ENCODE measurements around the gene CEP57L1.
"Not testable (repeated sequence)": the region's sequence is repeated elsewhere in the genome, so short reads cannot be mapped to it uniquely, and the experiment has no call there.

CEP57L1 gene

DNA sequence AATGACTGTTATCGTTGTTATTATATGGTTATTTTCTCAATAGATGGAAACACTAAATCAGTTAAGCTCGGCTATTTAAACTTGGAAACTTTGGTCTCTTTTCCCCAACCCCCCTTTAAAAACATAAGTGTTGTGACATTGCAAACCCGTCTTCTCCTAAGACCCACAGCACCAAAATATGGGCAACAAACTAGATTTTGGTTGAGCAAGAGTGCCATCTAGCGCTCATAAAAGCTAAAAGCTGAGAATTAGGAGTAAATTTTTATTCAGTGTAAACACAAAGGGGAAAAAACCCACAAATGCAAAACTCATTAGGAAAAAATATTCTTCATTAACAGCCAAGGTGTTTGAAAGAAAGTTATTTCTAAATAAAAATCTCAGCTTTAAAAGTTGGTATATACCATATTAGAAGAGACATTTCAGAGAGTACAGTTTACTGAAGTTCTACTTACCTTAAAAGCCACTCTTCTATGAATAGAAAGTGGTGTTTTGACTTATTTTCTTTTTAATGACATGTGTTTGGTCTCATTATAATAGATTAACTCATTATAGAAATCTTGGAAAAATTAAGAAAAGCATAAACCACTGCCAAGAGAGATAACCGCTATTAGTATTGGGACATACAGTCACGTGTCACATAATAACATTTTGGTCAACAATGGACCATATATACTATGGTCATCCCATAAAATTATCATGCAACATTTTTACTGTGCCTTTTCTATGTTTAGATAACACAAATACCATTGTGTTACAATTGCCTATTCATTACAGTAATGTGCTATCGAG is 21.8 kb upstream of the CEP57L1 start:
- peak; percentile 72 for DNase-seq (ENCODE audit: low spot score)

DNA sequence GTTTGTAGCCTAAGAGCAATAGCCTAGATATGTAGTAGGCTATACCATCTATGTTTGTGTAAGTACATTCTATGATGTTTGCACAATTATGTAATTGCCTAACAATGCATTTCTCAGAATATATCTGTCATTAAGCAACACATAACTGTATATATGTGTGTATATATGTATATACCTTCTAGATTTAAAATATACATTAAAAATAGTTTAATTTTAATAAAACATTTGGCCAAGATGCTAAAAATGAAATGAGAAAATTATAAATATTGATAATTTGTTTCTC is 21.2 kb upstream of the CEP57L1 start:
- no peak for DNase-seq (ENCODE audit: low spot score)

DNA sequence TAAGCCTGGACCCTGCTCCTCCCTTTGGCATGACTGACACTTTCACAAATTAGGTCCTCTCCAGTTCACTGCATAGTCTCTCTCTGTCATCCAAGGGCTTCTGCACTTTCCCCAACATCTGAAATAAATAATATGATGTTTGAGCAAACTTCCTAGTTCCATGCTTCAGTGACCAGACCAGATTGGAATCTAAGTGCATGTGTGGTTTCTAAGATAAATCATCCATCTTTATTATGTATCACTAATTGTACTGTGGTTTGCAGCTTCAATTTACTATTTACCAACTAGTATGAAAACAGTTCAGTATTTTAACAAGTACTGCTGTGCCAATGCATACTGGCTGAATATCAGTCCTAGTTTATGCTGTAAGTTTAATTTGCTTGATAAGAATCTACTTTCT is 19.4 kb upstream of the CEP57L1 start:
- DNase-seq (ENCODE audit: low spot score) = no peak

GRCh38 chr6:109076377-109076776 is 18.9 kb upstream of the CEP57L1 start:
- DNase-seq (ENCODE audit: low spot score) = no peak

GRCh38 chr6:109079981-109080380 is 15.3 kb upstream of the CEP57L1 start:
- no peak for DNase-seq (ENCODE audit: low spot score)

- DNase-seq (ENCODE audit: low spot score) = no peak
Measured at GRCh38 chr6:109081026-109081425, 14.3 kb upstream of the CEP57L1 start.

DNA sequence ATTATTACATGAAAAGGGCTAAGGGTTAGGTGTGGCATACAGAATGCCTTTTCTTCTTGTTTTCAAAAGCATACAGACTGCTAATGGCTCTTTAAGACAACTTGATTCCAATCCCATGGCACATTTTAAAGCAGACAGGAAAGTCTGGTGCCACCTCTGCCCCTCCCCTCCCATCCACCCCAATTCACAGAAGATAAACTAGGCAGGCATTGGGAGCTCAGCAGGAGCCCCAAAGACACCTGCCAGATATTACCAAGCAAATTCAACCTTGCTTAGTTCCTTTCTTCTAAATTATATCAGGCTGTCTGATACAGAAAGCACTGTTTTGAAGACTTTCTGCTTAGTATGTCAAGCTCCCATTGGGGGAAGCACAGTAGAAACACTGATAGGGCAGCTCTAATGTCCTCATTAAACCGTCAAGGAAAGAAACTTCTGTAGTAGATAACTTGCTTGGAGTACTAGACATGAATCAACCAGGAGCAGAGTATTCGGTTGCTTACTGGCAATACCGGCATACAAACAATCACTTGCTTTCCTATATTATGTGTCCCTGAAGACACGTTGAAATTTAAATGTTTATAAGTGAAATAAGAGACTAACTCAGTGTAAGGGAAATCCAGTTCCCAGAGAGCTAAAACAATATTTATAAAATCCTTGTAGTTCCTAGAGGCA is 13.7 kb upstream of the CEP57L1 start:
- DNase-seq (ENCODE audit: low spot score) = no peak

- no peak for DNase-seq (ENCODE audit: low spot score)
Measured at GRCh38 chr6:109082188-109082577, 13.1 kb upstream of the CEP57L1 start.

DNA sequence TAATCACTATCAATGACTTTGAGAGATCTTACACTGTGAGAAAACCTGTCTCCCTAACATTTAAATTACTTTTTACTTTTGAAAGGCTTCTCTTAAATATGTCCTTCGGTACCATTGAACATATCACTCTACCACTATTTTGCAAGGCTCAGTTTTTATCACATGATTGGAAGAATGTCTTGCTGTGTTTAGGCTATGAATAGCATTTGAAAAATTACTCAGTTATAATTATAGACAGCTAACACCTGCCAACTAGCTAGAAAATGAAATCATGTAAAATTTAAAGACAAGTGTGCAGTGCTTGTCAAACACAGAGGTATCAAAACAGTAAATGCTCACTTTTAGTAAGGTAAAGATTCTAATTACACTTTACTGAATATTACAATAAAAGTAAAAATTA is 11.7 kb upstream of the CEP57L1 start:
- DNase-seq (ENCODE audit: low spot score) = no peak

DNA sequence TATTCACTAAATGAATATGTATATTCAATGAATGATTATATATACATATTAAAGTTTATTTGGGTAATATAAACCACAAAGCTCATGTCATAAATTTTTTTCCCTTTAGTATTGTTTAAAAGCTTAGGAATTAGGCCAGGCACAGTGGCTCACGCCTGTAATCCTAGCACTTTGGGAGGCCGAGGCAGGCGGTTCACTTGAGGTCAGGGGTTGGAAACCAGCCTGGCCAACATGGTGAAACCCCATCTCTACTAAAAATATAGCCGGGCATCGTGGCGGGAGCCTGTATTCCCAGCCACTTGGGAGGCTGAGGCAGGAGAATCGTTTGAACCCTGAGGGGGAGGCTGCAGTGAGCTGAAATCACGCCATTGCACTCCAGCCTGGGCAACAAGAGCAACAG is 11.2 kb upstream of the CEP57L1 start:
- not testable (repeated sequence) for DNase-seq (ENCODE audit: low spot score)

DNA sequence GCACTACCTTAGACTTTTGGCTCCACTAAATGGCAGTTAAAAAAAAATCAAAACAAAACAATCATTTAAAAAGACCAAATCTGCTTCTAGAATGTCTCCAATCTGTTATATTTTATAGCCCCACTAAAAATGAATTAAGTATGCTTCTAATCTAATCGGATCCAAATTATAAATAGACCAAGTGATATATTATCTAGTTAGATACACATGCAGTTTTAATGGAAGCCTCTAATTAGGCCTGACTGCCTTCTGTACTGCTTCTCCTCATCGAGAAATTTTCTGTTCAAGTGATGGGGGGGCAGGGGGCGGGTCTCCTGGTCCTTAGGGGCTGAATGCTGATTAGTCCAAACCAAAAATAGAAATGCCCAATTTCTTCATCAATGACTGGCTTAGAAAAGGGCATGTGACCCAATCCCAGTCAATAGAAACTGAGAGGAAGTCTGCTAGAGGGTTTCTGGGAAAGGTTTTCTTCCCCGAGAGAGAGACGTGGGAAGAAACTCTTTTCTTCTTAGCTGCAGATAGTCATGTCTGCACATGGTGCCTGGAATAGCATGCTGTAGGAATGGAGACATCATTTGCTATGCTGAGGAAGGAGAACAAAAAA is 7.5 kb upstream of the CEP57L1 start:
- DNase-seq (ENCODE audit: low spot score) = peak; percentile 25

- no peak for DNase-seq (ENCODE audit: low spot score)
Measured at GRCh38 chr6:109088995-109089394, 6.3 kb upstream of the CEP57L1 start.

GRCh38 chr6:109091314-109092024 is 3.8 kb upstream of the CEP57L1 start:
- no peak for DNase-seq (ENCODE audit: low spot score)

GRCh38 chr6:109092074-109092473 is 3.2 kb upstream of the CEP57L1 start:
- no peak for DNase-seq (ENCODE audit: low spot score)

DNA sequence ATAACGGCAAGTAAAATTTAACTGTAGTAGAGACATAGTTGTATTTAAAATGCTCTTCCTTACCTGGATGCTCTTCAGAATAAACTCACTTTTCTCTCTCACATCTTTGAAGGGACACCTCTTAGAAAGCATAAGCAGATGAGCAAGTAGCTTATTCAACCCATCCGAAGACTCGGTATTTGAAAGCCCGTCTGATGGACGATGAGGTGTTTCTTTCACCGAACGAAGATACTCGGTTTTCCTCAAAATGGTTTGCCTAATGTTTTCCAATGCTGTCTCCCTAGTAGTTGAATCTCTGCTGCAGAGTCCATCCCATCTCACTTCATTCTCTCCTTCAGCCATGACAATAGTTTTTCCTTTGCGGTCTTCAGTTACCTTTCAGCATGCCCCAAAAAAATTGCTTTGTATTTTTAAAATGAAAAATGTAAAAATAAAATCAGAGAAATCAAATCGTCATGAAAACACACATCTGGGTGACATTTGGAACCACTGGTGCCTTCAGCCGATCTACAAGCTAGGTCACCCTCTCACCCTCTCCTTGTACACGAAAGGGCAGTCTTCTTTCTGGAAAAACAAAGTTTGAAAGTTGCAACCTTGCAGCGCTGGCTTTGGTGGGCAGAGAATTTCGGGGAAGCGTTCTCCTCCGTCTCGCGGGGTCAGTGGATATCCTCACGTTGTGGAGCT is 1.4 kb upstream of the CEP57L1 start:
- DNase-seq (ENCODE audit: low spot score) = peak; percentile 18

DNA sequence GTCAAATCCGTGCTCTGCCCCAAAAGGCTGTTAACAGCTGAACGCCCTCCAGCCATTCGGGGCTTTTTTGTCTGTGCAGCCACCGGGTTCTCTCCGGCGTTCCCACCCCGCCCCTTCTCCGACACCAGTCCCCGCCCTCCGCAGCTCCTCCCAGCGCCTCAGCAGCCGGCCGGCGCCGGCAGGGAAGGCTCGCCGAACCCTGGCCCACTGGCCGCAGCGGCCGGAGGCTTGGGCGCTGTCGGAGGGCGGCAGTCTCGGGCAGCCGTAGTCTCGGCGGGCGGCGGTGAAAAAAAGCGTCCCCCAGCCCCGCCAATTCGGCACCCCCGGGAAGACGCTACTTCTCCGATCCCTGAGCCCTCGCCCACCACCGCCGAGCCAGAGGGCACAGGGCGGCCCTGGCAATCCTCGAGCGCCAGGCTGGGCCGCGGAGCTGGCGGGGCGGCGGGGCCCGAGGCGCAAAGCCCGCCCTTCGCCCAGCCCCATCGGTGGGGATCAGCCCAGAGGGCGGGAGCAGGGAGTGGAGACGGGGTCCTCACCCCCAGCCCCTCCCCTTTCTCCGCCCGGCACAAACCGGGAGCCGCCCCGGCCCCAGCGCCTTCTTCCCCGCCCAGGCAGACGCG is 781 bp upstream of the CEP57L1 start, which contains the start of gene SESN1:
SESN1 (minus strand) TSS at position 431 of the 620 bp plus-strand sequence. CDS start 773 bp downstream, outside the sequence.
- peak; percentile 88 for DNase-seq (ENCODE audit: low spot score)

DNA sequence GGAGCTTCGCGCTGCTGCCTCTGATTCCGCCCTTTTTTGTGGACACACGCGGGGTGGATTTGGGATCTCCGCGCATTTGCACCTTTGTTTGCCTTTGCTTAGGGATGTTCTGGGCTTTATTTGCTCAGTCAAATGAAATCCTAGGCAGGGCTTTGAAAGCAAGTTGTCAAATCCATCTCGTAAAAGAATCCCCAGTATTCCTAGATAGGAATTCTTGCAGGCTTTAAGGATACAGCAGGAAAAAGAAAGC is 453 bp downstream of the CEP57L1 start:
- no peak for DNase-seq (ENCODE audit: low spot score)

DNA sequence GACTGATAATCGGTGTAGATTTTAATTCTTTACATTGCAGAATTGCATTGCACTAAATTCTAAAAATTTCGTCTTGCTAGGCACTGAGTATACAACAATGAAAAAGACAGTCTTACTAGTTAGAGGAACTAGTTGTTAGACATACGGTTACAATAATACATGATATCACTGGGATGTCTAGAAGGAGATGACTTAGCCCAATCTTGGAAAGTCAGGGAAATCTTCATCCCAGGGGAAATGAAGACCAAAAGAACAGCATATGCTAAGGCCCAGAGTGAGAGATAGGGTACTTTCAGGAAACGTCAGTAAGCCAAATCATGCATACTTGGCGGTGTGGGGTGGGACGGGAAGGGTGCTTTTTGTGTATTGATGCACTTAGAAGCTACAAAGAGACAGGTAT is 901 bp downstream of the CEP57L1 start:
- DNase-seq (ENCODE audit: low spot score) = no peak

DNA sequence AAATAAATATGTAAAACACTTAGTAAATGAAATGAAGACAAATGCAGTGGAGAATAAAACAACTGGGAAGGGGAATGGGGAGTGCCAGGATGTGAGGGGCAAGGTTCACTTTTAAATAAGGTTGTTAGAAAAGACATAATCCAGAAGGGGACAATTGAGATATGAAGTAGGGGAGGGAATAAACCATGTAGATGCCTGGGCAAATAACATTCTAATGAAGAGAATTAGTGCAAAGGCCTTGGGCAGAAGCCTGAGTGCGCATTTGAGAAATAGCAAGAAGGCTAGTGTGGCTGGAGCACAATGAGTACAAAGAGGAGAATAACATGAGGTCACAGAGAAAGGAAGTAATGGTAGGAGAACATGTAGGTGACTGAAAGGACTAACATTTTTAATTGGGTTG is 2.4 kb downstream of the CEP57L1 start:
- DNase-seq (ENCODE audit: low spot score) = no peak

GRCh38 chr6:109102762-109103161 is 7.5 kb downstream of the CEP57L1 start:
- DNase-seq (ENCODE audit: low spot score) = no peak

GRCh38 chr6:109103942-109104341 is 8.6 kb downstream of the CEP57L1 start:
- no peak for DNase-seq (ENCODE audit: low spot score)

DNA sequence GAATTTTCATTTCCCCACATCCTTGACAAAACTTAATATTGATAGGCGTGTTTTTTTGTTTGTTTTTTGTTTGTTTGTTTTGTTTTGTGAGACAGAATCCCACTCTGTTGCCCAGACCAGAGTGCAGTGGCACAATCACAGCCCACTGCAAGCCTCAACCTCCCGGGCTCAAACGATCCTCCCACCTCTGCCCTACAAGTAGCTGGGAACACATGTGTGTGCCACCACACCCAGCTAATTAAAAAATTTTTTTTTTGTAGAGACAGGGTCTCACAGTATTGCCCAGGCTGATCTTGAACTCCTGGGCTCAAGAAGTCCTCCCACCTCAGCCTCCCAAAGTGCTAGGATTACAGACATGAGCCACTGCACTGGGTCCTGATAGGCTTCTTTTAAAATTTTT is 9.2 kb downstream of the CEP57L1 start:
- no peak for DNase-seq (ENCODE audit: low spot score)

Data from SK-N-DZ (cell line).